Measurements from ENCODE around the gene ANKRD13B.
"Not testable (repeated sequence)": the region's sequence is repeated elsewhere in the genome, so short reads cannot be mapped to it uniquely, and the experiment has no call there.

The ANKRD13B gene

GRCh38 chr17:29650396-29650795, 57.5 kb downstream of the ANKRD13B start:
- DNase-seq, result no peak

DNA sequence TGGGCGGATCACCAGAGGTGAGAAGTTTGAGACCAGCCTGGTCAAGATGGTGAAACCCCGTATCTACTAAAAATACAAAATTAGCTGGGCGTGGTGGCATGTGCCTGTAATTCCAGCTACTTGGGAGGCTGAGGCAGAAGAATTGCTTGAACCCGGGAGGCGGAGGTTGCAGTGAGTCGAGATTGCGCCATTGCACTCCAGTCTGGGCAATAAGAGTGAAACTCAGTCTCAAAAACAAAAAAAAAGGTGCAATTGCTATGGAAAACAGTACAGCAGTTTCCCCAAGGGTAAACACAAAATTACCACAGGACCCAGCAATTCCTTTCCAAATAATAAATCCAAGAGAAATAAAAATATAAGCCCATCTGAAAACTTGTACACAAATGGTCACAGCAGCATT, 59.0 kb downstream of the ANKRD13B start:
- DNase-seq, result not testable (repeated sequence)

- no peak for DNase-seq
Measured at GRCh38 chr17:29652976-29653375, 60.0 kb downstream of the ANKRD13B start.

- DNase-seq, result no peak
Measured at GRCh38 chr17:29653995-29654714, 61.2 kb downstream of the ANKRD13B start.

DNA sequence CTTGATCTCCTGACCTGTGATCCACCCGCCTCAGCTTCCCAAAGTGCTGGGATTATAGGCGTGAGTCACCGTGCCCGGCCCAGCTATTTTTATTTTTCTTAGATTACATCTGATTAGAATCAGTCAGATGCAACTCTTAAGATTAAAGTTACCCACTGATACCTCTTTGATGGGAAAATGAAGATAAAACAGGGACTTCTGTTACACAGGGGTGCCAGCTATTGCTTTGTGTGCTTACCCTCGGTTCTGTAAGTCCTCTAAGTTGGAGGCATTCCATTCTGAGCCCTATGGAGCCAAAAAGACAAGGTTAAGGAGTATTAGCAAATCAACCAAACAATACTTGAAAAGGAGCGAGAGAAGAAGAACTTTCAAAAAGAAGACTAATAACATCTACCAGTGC, 62.4 kb downstream of the ANKRD13B start:
- DNase-seq, result no peak

GRCh38 chr17:29659155-29659554, 66.2 kb downstream of the ANKRD13B start:
- DNase-seq, result no peak

DNA sequence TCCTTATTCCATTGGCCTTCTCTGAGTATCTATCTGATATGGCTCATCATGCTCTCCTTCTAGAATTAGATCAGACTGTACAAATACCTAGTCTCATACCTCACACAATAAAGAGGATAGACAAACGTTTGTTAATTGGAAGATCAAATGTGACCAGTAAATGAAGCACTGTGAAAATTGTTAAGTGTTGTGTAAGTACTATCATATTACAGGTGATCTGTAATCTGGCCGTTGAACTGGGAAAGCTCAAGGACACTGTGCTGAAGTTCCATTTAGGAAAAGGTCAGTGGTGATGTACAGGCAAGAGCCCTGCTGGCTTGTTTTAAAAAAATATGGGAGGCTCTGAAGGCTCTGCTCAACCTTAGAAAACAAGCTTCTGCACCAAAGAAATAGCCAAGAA, 68.3 kb downstream of the ANKRD13B start:
- DNase-seq, result no peak

GRCh38 chr17:29663155-29663554, 70.2 kb downstream of the ANKRD13B start:
- no peak for DNase-seq

Measured in stimulated activated CD4-positive, alpha-beta T cell treated with anti-CD3 and anti-CD28 coated beads, Interleukin-4, amount 100 ng/mL, for 4 hours (primary cell).